ENCODE results near the gene LRFN4. TPM values are rescaled to one million over a fixed set of nuclear protein-coding genes. Genes with fewer than 3 reads are reported as not detected.
A peak's percentile ranks its signal among the peaks of the same experiment; 100 is the strongest.

Gene LRFN4
- total RNA-seq, 1 experiment from 2014 or later: 66.7 TPM

DNA sequence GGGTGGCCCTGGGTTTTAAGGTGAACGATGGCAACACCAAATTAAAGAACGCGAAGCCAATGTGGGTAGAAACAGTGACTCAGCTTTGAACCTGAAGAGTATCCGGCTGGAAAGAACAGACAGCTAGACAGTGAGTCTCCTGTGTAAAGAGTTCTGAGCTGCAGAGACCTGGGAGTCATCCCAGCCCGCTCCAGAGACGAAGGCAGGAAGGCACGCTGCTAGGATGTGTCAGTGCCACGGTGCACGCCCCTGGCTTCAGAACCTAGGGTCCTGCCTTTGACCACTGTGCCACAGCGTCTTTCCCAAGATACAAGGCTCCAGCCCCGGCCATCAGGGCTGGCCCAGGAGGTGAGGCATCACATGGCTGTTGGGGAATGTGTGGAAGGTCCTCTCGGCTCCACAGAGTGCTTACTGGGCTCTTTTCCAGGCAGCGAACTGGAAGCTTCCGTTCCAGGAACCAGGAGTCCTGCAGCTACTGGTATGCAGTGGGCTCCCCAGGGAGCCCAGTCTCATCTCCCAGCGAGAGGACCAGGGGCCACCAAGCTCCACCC, 29.9 kb downstream of the LRFN4 start:
- Histone ChIP-seq H3K4me1 (ENCODE audit: insufficient read depth, low read length) (no peaks in the 10 kb centered on the region), H4K91ac (ENCODE audit: insufficient read length, low read depth, low read length) (no peak overlapping the region), H4K8ac (replicated peaks; ENCODE audit: insufficient read length, low read depth, low read length) (no peak overlapping the region), H4K5ac (ENCODE audit: insufficient read length, low read depth, low read length) (no peak overlapping the region), H3K9ac (ENCODE audit: extremely low read depth, insufficient read length, low read length) (no peak overlapping the region), H3K79me2 (ENCODE audit: insufficient read depth, low read length) (no peaks in the 10 kb centered on the region), H2BK120ac (ENCODE audit: low read depth, low read length, poor library complexity, severe bottlenecking) (no peak overlapping the region), H3K27me3 (ENCODE audit: insufficient read depth, low read length) (no peaks in the 10 kb centered on the region), H4K20me1 (ENCODE audit: control insufficient read depth, insufficient read depth, insufficient read length) (no peaks in the 10 kb centered on the region), H3T11ph (ENCODE audit: low read length) (no peak overlapping the region), H3K23me2 (ENCODE audit: insufficient read length, low read depth, low read length, poor library complexity, severe bottlenecking) (no peaks in the 10 kb centered on the region), H3K9me3 (ENCODE audit: control insufficient read depth, low read depth, low read length) (no peaks in the 10 kb centered on the region), H2BK20ac (ENCODE audit: low read depth, low read length, poor library complexity, severe bottlenecking) (no peak overlapping the region), H3K27ac (ENCODE audit: insufficient read length, low read depth, low read length) (no peak overlapping the region), H3K23ac (ENCODE audit: insufficient read length, low read depth, low read length) (no peak overlapping the region), H2AFZ (ENCODE audit: low read length) (no peak overlapping the region), H2AK5ac (ENCODE audit: insufficient read length, low read length) (no peak overlapping the region), H3K56ac (ENCODE audit: insufficient read length, low read depth, low read length) (no peak overlapping the region), H2BK15ac (ENCODE audit: low read depth, low read length) (no peak overlapping the region), H2BK5ac (ENCODE audit: insufficient read length, low read length) (no peak overlapping the region), H3K79me1 (ENCODE audit: insufficient read depth, low read depth, low read length, poor library complexity, severe bottlenecking) (no peaks in the 10 kb centered on the region), H3K18ac (ENCODE audit: insufficient read length, low read depth, low read length) (no peak overlapping the region), H3K4ac (ENCODE audit: low read depth, low read length) (no peak overlapping the region), H2BK12ac (ENCODE audit: insufficient read length, low read depth, low read length) (no peak overlapping the region), H3K14ac (ENCODE audit: insufficient read depth, low read length) (no peak overlapping the region), H3K4me2 (ENCODE audit: insufficient read depth, insufficient read length, low read length) (no peak overlapping the region)
- H3K36me3 Mint-ChIP-seq (ENCODE audit: insufficient read depth in 1 of 3, low read depth in 3 of 3): peaks cover 0 to 5% (median 0%) of the 10 kb centered on the region in 3 experiments; a peak in 1 of 7 replicates
- H3K27ac Mint-ChIP-seq: peak overlapping the region in 2 of 3 experiments; percentile 11 to 49; a peak in 2 of 7 replicates
- no peak for DNase-seq
- no peak overlapping the region for H3K4me3 Mint-ChIP-seq
- no peaks in the 10 kb centered on the region for H3K27me3 Mint-ChIP-seq (ENCODE audit: low read depth)
- H3K9me3 Mint-ChIP-seq: no peaks in the 10 kb centered on the region
- TF ChIP-seq, protein P1, sequence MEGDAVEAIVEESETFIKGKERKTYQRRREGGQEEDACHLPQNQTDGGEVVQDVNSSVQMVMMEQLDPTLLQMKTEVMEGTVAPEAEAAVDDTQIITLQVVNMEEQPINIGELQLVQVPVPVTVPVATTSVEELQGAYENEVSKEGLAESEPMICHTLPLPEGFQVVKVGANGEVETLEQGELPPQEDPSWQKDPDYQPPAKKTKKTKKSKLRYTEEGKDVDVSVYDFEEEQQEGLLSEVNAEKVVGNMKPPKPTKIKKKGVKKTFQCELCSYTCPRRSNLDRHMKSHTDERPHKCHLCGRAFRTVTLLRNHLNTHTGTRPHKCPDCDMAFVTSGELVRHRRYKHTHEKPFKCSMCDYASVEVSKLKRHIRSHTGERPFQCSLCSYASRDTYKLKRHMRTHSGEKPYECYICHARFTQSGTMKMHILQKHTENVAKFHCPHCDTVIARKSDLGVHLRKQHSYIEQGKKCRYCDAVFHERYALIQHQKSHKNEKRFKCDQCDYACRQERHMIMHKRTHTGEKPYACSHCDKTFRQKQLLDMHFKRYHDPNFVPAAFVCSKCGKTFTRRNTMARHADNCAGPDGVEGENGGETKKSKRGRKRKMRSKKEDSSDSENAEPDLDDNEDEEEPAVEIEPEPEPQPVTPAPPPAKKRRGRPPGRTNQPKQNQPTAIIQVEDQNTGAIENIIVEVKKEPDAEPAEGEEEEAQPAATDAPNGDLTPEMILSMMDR (conservative IDR thresholded peaks at IDR 0.05): no peak
- no CpG with 5 or more reads among the region's 15 CpGs for WGBS (ENCODE audit: extremely low coverage, insufficient read length, low lambda C conversion rate)
- peaks cover 41 to 58% of the 10 kb centered on the region in 2 experiments for H3K4me1 Mint-ChIP-seq

Measured in H9 (cell line).